Nephron progenitor cell (in vitro differentiated cells): ENCODE data around the gene PIGM.
A peak's percentile ranks its signal among the peaks of the same experiment; 100 is the strongest.

ENCODE experiments used
- DNase-seq: peaks from one replicate; pipeline ENCODE4 v3.0.0; 2021
- H3K27ac Mint-ChIP-seq: 2 replicates; pipeline ENCODE4 v1.8.0; 2021; ENCODE audit warnings: mild to moderate bottlenecking, moderate library complexity, mixed read lengths
- H3K27me3 Mint-ChIP-seq: 2 replicates; pipeline ENCODE4 v1.8.0; 2021; ENCODE audit warnings: mild to moderate bottlenecking, low read depth, mixed read lengths; ENCODE audit not compliant: poor library complexity
- H3K36me3 Mint-ChIP-seq: 2 replicates; pipeline ENCODE4 v1.8.0; 2021; ENCODE audit warnings: low read depth, mixed read lengths
- H3K4me1 Mint-ChIP-seq: 2 replicates; pipeline ENCODE4 v1.8.0; 2021; ENCODE audit warnings: mixed read lengths
- H3K4me3 Mint-ChIP-seq: 2 replicates; pipeline ENCODE4 v1.8.0; 2021; ENCODE audit warnings: mild to moderate bottlenecking, moderate library complexity, mixed read lengths
- H3K9me3 Mint-ChIP-seq: 2 replicates; pipeline ENCODE4 v1.8.0; 2021; ENCODE audit warnings: mild to moderate bottlenecking, moderate library complexity, mixed read lengths
- CTCF ChIP-seq: fragments of 200-600 bp; sonication (generic); IDR thresholded peaks from 2 replicates; pipeline ENCODE4 v1.5.0; 2021; ENCODE audit warnings: antibody characterized with exemption

Gene PIGM

GRCh38 chr1:160017592-160017991 is 14.2 kb downstream of the PIGM start:
- Mint-ChIP-seq H3K27me3 (peaks cover 60% of the 10 kb centered on the region), H3K9me3 (no peaks in the 10 kb centered on the region)
- no peak for DNase-seq

DNA sequence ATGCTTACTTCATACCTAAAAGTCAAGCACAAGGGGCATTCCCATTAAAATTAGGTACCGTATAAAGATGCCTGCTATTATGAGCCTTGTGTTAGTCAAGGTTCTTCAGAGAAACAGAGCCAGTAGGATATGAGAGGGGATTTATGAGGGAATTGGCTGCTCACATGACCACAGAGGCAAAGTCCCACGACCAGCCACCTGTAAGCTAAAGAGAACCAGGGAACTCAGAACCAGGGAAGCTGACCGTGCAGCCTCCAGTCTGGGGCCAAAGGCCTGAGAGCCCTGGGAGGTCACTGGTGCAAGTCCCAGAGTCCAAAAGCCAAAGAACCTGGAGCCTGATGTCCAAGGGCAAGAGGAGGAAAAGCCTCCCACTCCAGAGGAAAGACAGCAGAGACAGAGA is 20.0 kb downstream of the PIGM start:
- no peaks in the 10 kb centered on the region for H3K9me3 Mint-ChIP-seq
- no peak for TF ChIP-seq CTCF
- H3K27ac Mint-ChIP-seq = no peak overlapping the region
- no peaks in the 10 kb centered on the region for H3K36me3 Mint-ChIP-seq
- H3K27me3 Mint-ChIP-seq = peaks cover 54% of the 10 kb centered on the region
- no peaks in the 10 kb centered on the region for H3K4me1 Mint-ChIP-seq
- no peak overlapping the region for H3K4me3 Mint-ChIP-seq
- no peak for DNase-seq

More at GRCh38 chr1:160017592-160017991, 14.2 kb downstream of the PIGM start:
- no peak overlapping the region for H3K27ac Mint-ChIP-seq
- H3K4me3 Mint-ChIP-seq = no peak overlapping the region
- no peaks in the 10 kb centered on the region for H3K36me3 Mint-ChIP-seq
- no peaks in the 10 kb centered on the region for H3K4me1 Mint-ChIP-seq
- TF ChIP-seq CTCF = no peak

GRCh38 chr1:160009801-160010200 is 22.0 kb downstream of the PIGM start:
- Mint-ChIP-seq H3K27ac (no peak overlapping the region), H3K36me3 (no peaks in the 10 kb centered on the region), H3K9me3 (no peaks in the 10 kb centered on the region), H3K4me1 (no peaks in the 10 kb centered on the region), H3K4me3 (no peak overlapping the region), H3K27me3 (peaks cover 44% of the 10 kb centered on the region)
- TF ChIP-seq CTCF = no peak
- no peak for DNase-seq

DNA sequence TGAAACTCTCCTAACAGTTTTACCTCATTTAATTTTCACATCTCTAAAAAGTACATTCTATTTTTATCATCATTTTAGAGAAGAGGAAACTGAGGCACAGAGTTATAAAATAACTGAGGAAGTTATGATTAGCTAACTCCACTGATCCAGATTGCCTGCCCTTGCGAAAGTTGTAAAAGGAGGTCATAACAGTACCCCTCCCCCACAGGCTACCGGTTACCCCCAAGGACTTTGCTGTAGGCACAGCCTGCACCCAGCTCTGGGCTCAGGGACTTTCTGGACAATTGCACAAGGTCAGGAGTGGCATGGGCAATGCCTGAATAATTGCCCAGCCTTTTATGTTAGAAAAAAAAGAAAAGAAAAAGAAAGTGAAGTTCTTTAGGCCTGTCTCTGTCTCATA is 22.7 kb downstream of the PIGM start:
- Mint-ChIP-seq H3K9me3 (no peaks in the 10 kb centered on the region), H3K4me3 (no peak overlapping the region), H3K4me1 (no peaks in the 10 kb centered on the region), H3K27ac (no peak overlapping the region), H3K36me3 (no peaks in the 10 kb centered on the region), H3K27me3 (peaks cover 40% of the 10 kb centered on the region)
- TF ChIP-seq CTCF = no peak
- no peak for DNase-seq

DNA sequence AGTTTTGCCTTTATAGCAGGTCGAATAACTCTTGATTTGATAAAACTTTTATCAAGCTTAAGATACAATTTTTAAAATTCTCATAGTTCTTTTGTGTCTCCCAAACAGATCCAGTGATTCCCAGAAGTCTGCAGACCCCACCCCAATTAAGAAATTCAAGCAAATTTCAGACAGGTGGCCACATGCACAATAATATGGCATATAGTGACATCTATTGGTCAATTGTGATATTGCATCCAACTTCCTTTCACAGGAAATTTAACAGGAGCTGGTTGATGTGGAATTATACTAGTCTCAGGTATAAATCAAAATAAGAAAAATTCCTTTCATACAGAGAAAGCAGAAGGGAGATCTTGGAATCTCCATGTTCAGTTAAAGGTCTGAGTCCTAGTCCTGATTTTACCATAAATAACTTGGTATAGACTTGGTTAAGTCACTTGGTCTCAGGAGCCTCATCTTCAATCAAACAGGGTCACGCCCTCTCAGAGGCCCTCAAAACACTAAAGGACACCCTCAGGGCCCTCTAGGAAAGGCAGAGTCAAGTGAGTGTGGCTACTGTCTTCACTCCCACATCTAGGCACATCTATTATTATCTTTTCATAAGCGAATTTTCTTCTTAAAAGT is 24.1 kb downstream of the PIGM start:
- Mint-ChIP-seq H3K4me1 (no peaks in the 10 kb centered on the region), H3K4me3 (no peak overlapping the region), H3K9me3 (no peaks in the 10 kb centered on the region), H3K27me3 (peaks cover 32% of the 10 kb centered on the region), H3K27ac (no peak overlapping the region), H3K36me3 (no peaks in the 10 kb centered on the region)
- peak; percentile 28 for DNase-seq
- TF ChIP-seq CTCF = peak; percentile 86

GRCh38 chr1:160006312-160006940 is 25.4 kb downstream of the PIGM start:
- peaks cover 26% of the 10 kb centered on the region for H3K27me3 Mint-ChIP-seq
- H3K4me1 Mint-ChIP-seq = no peaks in the 10 kb centered on the region
- H3K27ac Mint-ChIP-seq = no peak overlapping the region
- no peaks in the 10 kb centered on the region for H3K36me3 Mint-ChIP-seq
- no peak overlapping the region for H3K4me3 Mint-ChIP-seq
- TF ChIP-seq CTCF = peak; percentile 89
- no peaks in the 10 kb centered on the region for H3K9me3 Mint-ChIP-seq
- peak; percentile 80 for DNase-seq
